Measurements from ENCODE around the gene SIGLEC14.

DNA sequence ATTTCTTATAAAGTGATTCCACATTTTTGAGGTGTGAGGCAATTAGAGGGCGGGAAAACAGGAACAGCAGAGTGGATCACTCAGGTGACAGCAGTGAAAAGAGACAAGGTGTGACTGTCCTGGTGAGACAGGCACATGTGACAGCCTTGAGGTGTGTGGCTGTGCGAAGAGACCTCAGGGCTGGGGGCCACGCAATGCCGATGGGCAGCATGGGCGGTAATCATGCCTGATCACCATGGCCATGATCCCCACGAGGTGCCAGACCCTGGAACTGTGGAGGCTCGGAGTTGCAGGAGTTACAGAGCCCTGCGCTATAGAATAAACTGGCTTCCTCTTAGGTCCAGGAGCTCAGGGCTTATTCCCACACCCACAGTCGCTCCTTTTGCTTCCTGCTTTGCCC is 48.5 kb upstream of the SIGLEC14 start:
- TF ChIP-seq, protein P1, sequence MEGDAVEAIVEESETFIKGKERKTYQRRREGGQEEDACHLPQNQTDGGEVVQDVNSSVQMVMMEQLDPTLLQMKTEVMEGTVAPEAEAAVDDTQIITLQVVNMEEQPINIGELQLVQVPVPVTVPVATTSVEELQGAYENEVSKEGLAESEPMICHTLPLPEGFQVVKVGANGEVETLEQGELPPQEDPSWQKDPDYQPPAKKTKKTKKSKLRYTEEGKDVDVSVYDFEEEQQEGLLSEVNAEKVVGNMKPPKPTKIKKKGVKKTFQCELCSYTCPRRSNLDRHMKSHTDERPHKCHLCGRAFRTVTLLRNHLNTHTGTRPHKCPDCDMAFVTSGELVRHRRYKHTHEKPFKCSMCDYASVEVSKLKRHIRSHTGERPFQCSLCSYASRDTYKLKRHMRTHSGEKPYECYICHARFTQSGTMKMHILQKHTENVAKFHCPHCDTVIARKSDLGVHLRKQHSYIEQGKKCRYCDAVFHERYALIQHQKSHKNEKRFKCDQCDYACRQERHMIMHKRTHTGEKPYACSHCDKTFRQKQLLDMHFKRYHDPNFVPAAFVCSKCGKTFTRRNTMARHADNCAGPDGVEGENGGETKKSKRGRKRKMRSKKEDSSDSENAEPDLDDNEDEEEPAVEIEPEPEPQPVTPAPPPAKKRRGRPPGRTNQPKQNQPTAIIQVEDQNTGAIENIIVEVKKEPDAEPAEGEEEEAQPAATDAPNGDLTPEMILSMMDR (conservative IDR thresholded peaks at IDR 0.05; ENCODE audit: low read length) = no peak
- no peak for TF ChIP-seq EZH2phosphoT487 (IDR thresholded peaks at IDR 0.05; ENCODE audit: borderline replicate concordance, low read depth, low read length)

Data from OCI-LY7 (cell line).